Measurements from ENCODE around the gene LPAR4.

The LPAR4 gene

DNA sequence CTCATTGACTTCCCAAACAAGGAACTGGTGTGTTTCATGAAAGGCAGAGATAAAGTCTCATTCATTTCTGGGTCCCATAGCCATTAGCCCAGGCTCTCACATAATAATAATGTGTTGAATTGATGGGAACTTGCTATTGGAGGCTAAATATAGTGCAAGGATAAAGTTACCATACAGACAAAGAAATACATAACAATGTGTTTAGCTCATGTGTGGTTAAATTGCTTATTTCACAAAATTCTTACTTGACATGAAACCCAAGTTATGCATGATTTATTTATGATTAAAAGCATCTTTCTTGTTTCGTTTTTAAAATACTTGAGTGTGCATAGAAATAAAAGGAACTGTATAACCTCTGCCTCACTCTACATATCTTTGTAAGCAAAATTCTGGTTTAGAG is 37.3 kb upstream of the LPAR4 start (continued):
- no peak for TF ChIP-seq ZNF843 (tag by site-specific recombination; IDR thresholded peaks at IDR 0.05)

DNA sequence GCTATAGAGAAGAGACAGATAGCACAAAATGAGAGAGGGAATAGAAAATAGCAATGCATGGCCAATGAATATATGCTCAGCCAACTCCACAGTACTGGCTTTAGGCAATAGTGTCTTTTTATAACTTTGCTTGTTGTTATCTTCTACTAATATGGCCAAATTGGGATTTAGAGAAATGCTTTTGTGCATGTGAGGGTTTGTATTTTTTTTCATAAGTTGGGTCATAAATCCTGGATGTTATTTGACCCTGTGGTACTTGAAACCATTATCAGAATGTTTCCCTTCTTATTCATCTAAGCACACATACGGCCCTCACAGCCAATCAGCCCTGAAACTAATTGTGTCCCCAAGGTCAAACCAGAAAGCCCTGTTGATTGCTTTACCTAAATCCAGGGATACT is 35.2 kb upstream of the LPAR4 start:
- POLR2A ChIA-PET = no interaction called here
- CTCF ChIA-PET = interaction anchor here (0.6 kb wide), 1 partner anchor 767 kb away, joined by 3 read pairs; no protein-coding TSS in a partner anchor
- no peaks in the 10 kb centered on the region for H3K9me3 ChIP-seq (ENCODE audit: control insufficient read depth, insufficient read depth, low read depth, low read length)

DNA sequence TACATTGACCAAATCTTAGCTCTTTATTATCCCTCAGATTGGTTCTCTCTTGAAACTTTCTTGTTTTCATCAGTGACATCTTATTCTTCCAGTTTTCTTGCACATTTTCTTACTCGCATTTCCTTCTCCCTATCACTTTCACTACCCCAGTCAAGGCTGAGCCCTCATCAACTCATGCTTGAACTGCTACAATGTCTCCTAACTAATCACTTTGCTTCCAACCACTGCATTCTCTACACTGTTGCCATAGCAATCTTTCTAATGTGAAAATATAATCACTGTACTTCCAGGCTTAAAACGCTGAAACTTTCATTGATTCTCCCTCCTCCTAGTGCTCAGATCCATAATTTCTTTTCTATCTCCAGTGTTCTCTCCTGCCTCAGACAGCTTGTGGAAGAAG is 22.2 kb upstream of the LPAR4 start:
- Histone ChIP-seq H3K27ac (ENCODE audit: extremely low read depth, low read depth, low read length) (no peak overlapping the region), H3K9me3 (ENCODE audit: control insufficient read depth, insufficient read depth, low read depth, low read length) (no peaks in the 10 kb centered on the region), H3K4me3 (ENCODE audit: low read depth, low read length) (no peak overlapping the region), H3K4me1 (ENCODE audit: control insufficient read depth, insufficient read depth, low read length) (no peaks in the 10 kb centered on the region), H3K36me3 (ENCODE audit: control insufficient read depth in 2 of 2, insufficient read depth in 1 of 2, low read length in 2 of 2) (no peaks in the 10 kb centered on the region)
- CTCF ChIA-PET = no interaction called here
- TF ChIP-seq ZFP69B (tag by site-specific recombination; IDR thresholded peaks at IDR 0.05) (no peak), ZNF677 (tag by site-specific recombination; IDR thresholded peaks at IDR 0.05) (no peak), ZNF311 (tag by site-specific recombination; IDR thresholded peaks at IDR 0.05; ENCODE audit: borderline replicate concordance) (no peak)
- TF ChIP-seq, protein P1, sequence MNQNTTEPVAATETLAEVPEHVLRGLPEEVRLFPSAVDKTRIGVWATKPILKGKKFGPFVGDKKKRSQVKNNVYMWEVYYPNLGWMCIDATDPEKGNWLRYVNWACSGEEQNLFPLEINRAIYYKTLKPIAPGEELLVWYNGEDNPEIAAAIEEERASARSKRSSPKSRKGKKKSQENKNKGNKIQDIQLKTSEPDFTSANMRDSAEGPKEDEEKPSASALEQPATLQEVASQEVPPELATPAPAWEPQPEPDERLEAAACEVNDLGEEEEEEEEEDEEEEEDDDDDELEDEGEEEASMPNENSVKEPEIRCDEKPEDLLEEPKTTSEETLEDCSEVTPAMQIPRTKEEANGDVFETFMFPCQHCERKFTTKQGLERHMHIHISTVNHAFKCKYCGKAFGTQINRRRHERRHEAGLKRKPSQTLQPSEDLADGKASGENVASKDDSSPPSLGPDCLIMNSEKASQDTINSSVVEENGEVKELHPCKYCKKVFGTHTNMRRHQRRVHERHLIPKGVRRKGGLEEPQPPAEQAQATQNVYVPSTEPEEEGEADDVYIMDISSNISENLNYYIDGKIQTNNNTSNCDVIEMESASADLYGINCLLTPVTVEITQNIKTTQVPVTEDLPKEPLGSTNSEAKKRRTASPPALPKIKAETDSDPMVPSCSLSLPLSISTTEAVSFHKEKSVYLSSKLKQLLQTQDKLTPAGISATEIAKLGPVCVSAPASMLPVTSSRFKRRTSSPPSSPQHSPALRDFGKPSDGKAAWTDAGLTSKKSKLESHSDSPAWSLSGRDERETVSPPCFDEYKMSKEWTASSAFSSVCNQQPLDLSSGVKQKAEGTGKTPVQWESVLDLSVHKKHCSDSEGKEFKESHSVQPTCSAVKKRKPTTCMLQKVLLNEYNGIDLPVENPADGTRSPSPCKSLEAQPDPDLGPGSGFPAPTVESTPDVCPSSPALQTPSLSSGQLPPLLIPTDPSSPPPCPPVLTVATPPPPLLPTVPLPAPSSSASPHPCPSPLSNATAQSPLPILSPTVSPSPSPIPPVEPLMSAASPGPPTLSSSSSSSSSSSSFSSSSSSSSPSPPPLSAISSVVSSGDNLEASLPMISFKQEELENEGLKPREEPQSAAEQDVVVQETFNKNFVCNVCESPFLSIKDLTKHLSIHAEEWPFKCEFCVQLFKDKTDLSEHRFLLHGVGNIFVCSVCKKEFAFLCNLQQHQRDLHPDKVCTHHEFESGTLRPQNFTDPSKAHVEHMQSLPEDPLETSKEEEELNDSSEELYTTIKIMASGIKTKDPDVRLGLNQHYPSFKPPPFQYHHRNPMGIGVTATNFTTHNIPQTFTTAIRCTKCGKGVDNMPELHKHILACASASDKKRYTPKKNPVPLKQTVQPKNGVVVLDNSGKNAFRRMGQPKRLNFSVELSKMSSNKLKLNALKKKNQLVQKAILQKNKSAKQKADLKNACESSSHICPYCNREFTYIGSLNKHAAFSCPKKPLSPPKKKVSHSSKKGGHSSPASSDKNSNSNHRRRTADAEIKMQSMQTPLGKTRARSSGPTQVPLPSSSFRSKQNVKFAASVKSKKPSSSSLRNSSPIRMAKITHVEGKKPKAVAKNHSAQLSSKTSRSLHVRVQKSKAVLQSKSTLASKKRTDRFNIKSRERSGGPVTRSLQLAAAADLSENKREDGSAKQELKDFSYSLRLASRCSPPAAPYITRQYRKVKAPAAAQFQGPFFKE (tag by site-specific recombination; IDR thresholded peaks at IDR 0.05; ENCODE audit: borderline replicate concordance) = no peak
- POLR2A ChIA-PET = no interaction called here

More for the DNA sequence above, 35.2 kb upstream of the LPAR4 start:
- Histone ChIP-seq H3K4me3 (ENCODE audit: low read depth, low read length) (no peak overlapping the region), H3K36me3 (ENCODE audit: control insufficient read depth in 2 of 2, insufficient read depth in 1 of 2, low read length in 2 of 2) (no peaks in the 10 kb centered on the region), H3K27ac (ENCODE audit: extremely low read depth, low read depth, low read length) (no peak overlapping the region), H3K4me1 (ENCODE audit: control insufficient read depth, insufficient read depth, low read length) (no peaks in the 10 kb centered on the region)
- no peak for TF ChIP-seq KLF10 (tag by site-specific recombination; IDR thresholded peaks at IDR 0.05)
- TF ChIP-seq HOXC10 (CRISPR knock-in tag; IDR thresholded peaks at IDR 0.05) = no peak
- no peak for TF ChIP-seq KLF16 (tag by site-specific recombination; IDR thresholded peaks at IDR 0.05)
- TF ChIP-seq ZBTB17 (tag by site-specific recombination; IDR thresholded peaks at IDR 0.05) = no peak
- TF ChIP-seq ZEB2 (tag by site-specific recombination; IDR thresholded peaks at IDR 0.05) = no peak
- no peak for TF ChIP-seq ZFHX2 (tag by site-specific recombination; conservative IDR thresholded peaks at IDR 0.05)
- TF ChIP-seq TRIM28 (IDR thresholded peaks at IDR 0.05; ENCODE audit: borderline replicate concordance, low read length) = no peak
- no peak for TF ChIP-seq ZNF785 (tag by site-specific recombination; IDR thresholded peaks at IDR 0.05)
- no peak for TF ChIP-seq GFI1B (tag by site-specific recombination; IDR thresholded peaks at IDR 0.05)

DNA sequence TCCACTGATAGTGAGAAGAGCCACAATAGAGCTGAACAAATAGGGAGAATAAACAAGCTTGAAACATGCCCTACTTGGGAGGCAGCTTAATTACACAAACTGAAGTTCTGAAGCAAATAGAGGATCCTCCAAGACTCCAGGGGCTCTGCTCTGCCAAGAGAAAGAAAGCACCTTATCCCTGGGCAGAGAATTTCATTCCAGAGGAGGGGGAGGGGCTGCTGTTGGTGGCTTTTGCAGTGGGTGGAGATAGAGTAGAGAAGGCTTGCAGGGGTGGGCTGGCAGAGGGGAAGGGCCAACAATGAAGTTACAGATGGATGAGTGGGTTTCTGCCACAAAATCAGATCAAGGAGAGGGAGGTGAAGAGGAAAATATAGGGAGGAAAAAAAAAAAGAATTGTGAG is 1.0 kb upstream of the LPAR4 start:
- Histone ChIP-seq H3K4me1 (ENCODE audit: control insufficient read depth, insufficient read depth, low read length) (no peaks in the 10 kb centered on the region), H3K4me3 (ENCODE audit: low read depth, low read length) (no peak overlapping the region), H3K27ac (ENCODE audit: extremely low read depth, low read depth, low read length) (no peak overlapping the region), H3K9me3 (ENCODE audit: control insufficient read depth, insufficient read depth, low read depth, low read length) (no peaks in the 10 kb centered on the region), H3K36me3 (ENCODE audit: control insufficient read depth in 2 of 2, insufficient read depth in 1 of 2, low read length in 2 of 2) (no peaks in the 10 kb centered on the region)
- POLR2A ChIA-PET = no interaction called here
- CTCF ChIA-PET = no interaction called here
- TF ChIP-seq ZNF274 (IDR thresholded peaks at IDR 0.05; ENCODE audit: low read length) (no peak), ZNF274 (tag by site-specific recombination; IDR thresholded peaks at IDR 0.05; ENCODE audit: borderline replicate concordance) (no peak), ZNF777 (tag by site-specific recombination; IDR thresholded peaks at IDR 0.05; ENCODE audit: borderline replicate concordance) (no peak), ZNF2 (tag by site-specific recombination; IDR thresholded peaks at IDR 0.05) (no peak), KLF1 (tag by site-specific recombination; IDR thresholded peaks at IDR 0.05) (no peak), ZNF624 (tag by site-specific recombination; IDR thresholded peaks at IDR 0.05) (no peak), ZNF48 (tag by site-specific recombination; IDR thresholded peaks at IDR 0.05) (no peak)
- TF ChIP-seq, protein P2, sequence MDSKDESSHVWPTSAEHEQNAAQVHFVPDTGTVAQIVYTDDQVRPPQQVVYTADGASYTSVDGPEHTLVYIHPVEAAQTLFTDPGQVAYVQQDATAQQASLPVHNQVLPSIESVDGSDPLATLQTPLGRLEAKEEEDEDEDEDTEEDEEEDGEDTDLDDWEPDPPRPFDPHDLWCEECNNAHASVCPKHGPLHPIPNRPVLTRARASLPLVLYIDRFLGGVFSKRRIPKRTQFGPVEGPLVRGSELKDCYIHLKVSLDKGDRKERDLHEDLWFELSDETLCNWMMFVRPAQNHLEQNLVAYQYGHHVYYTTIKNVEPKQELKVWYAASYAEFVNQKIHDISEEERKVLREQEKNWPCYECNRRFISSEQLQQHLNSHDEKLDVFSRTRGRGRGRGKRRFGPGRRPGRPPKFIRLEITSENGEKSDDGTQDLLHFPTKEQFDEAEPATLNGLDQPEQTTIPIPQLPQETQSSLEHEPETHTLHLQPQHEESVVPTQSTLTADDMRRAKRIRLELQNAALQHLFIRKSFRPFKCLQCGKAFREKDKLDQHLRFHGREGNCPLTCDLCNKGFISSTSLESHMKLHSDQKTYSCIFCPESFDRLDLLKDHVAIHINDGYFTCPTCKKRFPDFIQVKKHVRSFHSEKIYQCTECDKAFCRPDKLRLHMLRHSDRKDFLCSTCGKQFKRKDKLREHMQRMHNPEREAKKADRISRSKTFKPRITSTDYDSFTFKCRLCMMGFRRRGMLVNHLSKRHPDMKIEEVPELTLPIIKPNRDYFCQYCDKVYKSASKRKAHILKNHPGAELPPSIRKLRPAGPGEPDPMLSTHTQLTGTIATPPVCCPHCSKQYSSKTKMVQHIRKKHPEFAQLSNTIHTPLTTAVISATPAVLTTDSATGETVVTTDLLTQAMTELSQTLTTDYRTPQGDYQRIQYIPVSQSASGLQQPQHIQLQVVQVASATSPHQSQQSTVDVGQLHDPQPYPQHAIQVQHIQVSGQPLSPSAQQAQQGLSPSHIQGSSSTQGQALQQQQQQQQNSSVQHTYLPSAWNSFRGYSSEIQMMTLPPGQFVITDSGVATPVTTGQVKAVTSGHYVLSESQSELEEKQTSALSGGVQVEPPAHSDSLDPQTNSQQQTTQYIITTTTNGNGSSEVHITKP (tag by site-specific recombination; IDR thresholded peaks at IDR 0.05) = no peak
